Measurements from ENCODE around the gene RAB40B. TPM values are rescaled to one million over a fixed set of nuclear protein-coding genes. Genes with fewer than 3 reads are reported as not detected.
A peak's percentile ranks its signal among the peaks of the same experiment; 100 is the strongest.

The RAB40B gene
- total and polyA plus RNA-seq, 2 of the 13 experiments (the other 11 are each of a cell fraction or from before 2014, with no cell fraction given) = 6.2 to 6.5 TPM

DNA sequence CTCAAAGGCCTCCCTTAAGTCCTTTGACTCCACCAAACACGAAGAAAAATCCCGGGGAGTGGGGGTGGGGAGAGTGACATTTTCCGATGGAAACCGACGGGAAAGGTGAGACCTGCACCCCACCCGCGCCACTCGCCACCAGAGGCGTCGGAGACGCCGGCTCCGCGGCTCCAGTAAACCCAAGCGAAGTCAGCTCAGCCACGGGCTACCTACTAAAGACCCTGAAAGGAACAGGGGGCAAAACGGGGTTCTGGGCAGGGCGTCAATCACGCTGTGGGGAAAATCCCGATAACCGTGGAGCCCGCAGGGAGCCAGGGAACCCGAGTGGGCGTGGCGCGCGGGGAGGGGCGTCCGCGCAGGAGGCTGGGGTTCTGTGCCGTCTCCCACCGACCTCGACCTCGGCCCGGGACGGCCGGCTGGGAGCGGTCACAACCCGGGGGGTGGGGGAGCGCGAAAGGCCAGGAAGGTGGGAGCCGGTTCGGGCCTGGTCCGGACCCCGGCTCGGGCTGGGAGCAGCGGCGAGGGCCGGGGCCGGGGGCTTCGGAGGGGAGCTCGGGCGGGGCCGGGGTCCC lies 50.8 kb downstream of the RAB40B start (continued):
- TF ChIP-seq SIN3A (IDR thresholded peaks at IDR 0.05; ENCODE audit: borderline replicate concordance, low read depth, low read length) (peak; percentile 64; the same call in 1 of the 2 replicates), SCMH1 (CRISPR knock-in tag; IDR thresholded peaks at IDR 0.05; ENCODE audit: borderline replicate concordance) (no peak), NR1H2 (CRISPR knock-in tag; IDR thresholded peaks at IDR 0.05; ENCODE audit: borderline replicate concordance, low read depth) (no peak; the same call in 1 of the 2 replicates), ZGPAT (CRISPR knock-in tag; IDR thresholded peaks at IDR 0.05) (0 out of 2 replicates have a peak, but pooled peaks have one; percentile 3), DNMT3B (CRISPR knock-in tag; conservative IDR thresholded peaks at IDR 0.05) (0 out of 2 replicates have a peak, but pooled peaks have one; percentile 28), HNRNPLL (IDR thresholded peaks at IDR 0.05; ENCODE audit: low read depth, low read length, poor library complexity, severe bottlenecking) (peak; percentile 16), LCORL (IDR thresholded peaks at IDR 0.05) (no peak), LCORL (CRISPR knock-in tag; IDR thresholded peaks at IDR 0.05) (0 out of 2 replicates have a peak, but pooled peaks have one; percentile 24), FOXO1 (CRISPR knock-in tag; IDR thresholded peaks at IDR 0.05) (no peak), MLXIP (CRISPR knock-in tag; IDR thresholded peaks at IDR 0.05; ENCODE audit: borderline replicate concordance) (no peak), ATF7 (IDR thresholded peaks at IDR 0.05) (no peak), ATF7 (CRISPR knock-in tag; IDR thresholded peaks at IDR 0.05) (no peak), GATAD2A (CRISPR knock-in tag; IDR thresholded peaks at IDR 0.05) (no peak), NFATC3 (CRISPR knock-in tag; IDR thresholded peaks at IDR 0.05) (no peak), MAZ (IDR thresholded peaks at IDR 0.05; ENCODE audit: borderline replicate concordance, low read depth, low read length) (0 out of 2 replicates have a peak, but pooled peaks have one; percentile 23), MAZ (CRISPR knock-in tag; IDR thresholded peaks at IDR 0.05; ENCODE audit: low read depth) (no peak), EEA1 (CRISPR knock-in tag; IDR thresholded peaks at IDR 0.05; ENCODE audit: borderline replicate concordance) (no peak), JUND (CRISPR knock-in tag; IDR thresholded peaks at IDR 0.05) (0 out of 2 replicates have a peak, but pooled peaks have one; percentile 5), PAF1 (CRISPR knock-in tag; IDR thresholded peaks at IDR 0.05) (no peak), ZNF501 (CRISPR knock-in tag; IDR thresholded peaks at IDR 0.05) (no peak; the same call in 1 of the 2 replicates), SRY (CRISPR knock-in tag; IDR thresholded peaks at IDR 0.05) (no peak), ZNF781 (CRISPR knock-in tag; IDR thresholded peaks at IDR 0.05; ENCODE audit: borderline replicate concordance, not compliant biosample characterization) (peak; percentile 13), NR2F2 (IDR thresholded peaks at IDR 0.05; ENCODE audit: borderline replicate concordance, low read depth) (no peak)
- TF ChIP-seq, protein P1, sequence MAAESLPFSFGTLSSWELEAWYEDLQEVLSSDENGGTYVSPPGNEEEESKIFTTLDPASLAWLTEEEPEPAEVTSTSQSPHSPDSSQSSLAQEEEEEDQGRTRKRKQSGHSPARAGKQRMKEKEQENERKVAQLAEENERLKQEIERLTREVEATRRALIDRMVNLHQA (CRISPR knock-in tag; IDR thresholded peaks at IDR 0.05) = no peak
